ENCODE results near the gene RBM25.
A peak's percentile ranks its signal among the peaks of the same experiment; 100 is the strongest.
"Not testable (repeated sequence)": the region's sequence is repeated elsewhere in the genome, so short reads cannot be mapped to it uniquely, and the experiment has no call there.

The RBM25 gene

GRCh38 chr14:73105050-73105449 is 46.7 kb downstream of the RBM25 start:
- no peak for DNase-seq

DNA sequence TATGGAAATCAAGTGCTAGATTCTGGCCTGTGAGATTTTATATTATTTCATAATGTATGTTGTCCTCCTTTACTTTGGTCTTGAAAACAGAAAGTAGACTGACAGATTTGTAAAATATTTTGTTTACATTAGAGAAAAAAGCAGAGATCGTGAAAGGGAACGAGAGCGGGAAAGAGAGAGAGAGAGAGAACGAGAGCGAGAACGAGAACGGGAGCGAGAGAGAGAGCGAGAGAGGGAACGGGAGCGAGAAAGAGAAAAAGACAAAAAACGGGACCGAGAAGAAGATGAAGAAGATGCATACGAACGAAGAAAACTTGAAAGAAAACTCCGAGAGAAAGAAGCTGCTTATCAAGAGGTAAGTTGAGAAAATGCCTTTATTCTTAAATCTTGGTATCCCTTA is 47.4 kb downstream of the RBM25 start:
- no peak for DNase-seq

DNA sequence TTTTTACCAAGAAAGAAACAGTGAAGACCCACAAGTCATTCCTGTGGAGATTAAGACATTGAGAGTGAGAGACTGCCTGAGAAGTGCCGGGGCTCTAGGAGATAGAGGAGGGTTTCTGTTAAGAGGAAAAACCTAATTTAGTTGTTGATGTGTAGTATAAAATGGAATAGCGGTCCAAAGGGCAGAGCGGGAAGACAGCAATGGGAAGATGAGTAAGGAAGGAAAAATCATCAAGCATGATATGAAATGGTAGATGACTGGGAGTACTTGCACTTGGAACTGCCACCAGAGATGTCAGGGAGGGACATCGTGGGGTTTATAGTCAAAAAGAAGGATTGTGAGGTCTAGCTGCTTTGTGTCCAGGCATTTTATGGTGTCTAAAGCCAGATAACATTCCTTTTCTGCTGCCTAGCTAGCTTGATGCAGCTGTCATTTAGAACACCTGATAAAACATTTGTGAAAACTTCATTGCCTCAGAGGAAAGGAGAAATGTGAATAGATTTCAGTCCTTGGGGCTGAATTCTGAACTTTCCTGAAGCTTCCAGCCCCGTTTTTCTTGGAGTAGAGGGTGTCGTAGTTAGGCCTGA is 57.8 kb downstream of the RBM25 start:
- no peak for DNase-seq

GRCh38 chr14:73124180-73124894 is 66.0 kb downstream of the RBM25 start:
- DNase-seq: no peak

GRCh38 chr14:73125169-73125588 is 66.8 kb downstream of the RBM25 start:
- DNase-seq: no peak

DNA sequence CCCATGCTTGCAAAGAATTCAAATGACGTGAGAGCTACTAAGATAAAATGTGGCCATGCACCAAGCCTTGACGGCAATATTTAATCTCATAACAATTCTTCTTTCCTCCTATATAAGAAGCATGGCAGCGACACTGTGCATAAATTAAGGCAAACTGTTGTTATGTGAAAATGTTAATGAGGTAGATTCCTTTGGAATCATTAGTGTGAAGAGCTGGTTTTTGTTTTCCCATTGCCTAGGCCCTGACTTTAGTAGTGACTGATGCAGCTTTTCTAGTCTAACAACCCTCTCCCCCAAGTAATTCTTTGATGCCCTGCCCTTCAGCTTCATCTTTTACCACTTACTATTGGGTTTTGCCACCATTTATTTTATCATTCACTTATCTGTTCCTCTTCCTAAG is 67.4 kb downstream of the RBM25 start:
- no peak for DNase-seq

- no peak for DNase-seq
These were observed 75.5 kb downstream of the RBM25 start for GRCh38 chr14:73133795-73134194.

DNA sequence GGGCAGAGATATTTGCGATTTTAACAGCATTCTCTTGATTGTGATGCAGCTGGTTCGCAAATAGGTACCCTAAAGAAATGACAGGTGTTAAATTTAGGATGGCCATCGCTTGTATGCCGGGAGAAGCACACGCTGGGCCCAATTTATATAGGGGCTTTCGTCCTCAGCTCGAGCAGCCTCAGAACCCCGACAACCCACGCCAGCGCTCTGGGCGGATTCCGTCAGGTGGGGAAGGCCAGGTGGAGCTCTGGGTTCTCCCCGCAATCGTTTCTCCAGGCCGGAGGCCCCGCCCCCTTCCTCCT is 77.7 kb downstream of the RBM25 start:
- DNase-seq: no peak

GRCh38 chr14:73136387-73137225 is 78.3 kb downstream of the RBM25 start, which contains the start of gene PSEN1:
TSS of gene PSEN1 (plus strand) at chr14:73136507. CDS start at chr14:73148020, 11,513 bp downstream.
- peak; percentile 96 for DNase-seq

GRCh38 chr14:73140811-73141323 is 82.5 kb downstream of the RBM25 start:
- DNase-seq: peak in 1 of 2 donors; percentile 22

DNA sequence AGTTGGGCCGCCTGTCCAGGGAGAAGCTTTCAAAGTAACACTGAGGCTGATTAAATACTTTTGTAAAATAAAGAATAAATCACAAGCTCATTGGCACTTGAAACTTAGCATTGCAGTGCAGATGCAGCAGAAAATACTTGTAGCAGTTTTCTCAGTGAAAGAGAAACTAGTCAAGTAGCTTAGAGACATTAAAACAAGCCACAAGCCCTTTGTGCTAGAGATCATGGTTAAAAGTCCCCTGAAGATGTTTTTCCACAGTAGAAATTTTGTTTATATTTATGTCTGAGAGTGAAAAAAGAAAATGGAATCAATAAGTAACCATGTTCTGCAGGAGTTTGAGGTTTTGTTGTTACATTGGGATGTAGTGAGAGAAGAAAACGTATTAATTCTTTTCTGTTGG is 83.9 kb downstream of the RBM25 start:
- DNase-seq: no peak

- no peak for DNase-seq
These were observed 84.7 kb downstream of the RBM25 start for GRCh38 chr14:73143003-73143402.

GRCh38 chr14:73143617-73144016 is 85.3 kb downstream of the RBM25 start:
- no peak for DNase-seq

DNA sequence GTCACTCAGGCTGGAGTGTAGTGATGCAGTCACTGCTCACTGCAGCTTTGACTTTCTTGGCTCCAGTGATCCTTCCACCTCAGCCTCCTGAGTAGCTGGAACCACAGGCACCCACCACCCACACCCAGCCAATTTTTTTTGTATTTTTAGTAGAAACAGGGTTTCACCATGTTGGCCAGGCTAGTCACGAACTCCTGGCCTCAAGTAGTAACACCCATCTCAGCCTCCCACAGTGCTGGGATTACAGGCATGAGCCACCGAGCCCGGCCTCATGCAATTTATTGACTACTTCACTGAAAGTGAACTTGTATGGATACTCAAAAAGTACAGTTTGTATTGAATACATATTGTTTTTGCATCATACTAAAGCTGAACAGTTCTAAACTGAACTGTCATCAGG is 87.0 kb downstream of the RBM25 start:
- DNase-seq: peak; percentile 16 to 53

- no peak for DNase-seq
These were observed 87.8 kb downstream of the RBM25 start for GRCh38 chr14:73146111-73146510.

GRCh38 chr14:73149753-73150152 is 91.4 kb downstream of the RBM25 start:
- no peak for DNase-seq

GRCh38 chr14:73153272-73153671 is 94.9 kb downstream of the RBM25 start:
- no peak for DNase-seq

DNA sequence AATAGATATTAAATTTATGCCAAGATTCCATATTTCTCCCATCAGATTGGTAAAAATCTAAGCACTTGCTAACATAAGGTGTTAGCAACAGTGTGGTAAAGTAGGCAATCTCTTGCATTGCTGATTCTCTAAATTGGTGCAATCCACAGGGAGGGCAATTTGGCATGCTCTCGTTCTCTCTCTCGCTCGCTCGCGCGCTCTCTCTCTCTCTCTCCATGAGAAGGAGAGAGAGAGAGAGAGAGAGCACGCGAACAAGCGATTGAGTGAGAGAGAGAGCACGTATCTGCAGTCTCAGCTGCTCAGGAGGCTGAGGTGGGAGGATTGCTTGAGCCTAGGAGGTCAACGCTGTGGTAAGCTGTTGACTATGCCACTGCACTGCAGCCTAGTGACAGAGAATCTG is 103.9 kb downstream of the RBM25 start:
- DNase-seq: no peak

DNA sequence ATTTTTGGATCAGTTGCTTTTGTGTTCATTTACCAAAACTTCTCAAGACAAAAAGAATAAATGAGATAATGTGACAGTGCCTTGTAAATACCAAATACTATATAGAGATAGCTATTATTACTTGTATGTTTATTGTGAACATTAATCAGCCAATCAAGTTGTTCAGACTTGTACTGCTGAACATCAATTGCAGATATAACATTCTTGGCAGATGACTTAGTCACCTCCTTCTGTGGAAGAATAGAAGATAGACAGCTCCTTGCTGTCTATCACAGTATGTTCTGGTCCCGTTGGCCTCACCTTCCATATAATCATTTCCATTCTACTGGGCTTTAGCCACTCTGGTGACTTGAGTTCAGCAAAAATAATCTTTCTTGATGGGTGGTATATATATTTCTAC is 108.1 kb downstream of the RBM25 start:
- no peak for DNase-seq

DNA sequence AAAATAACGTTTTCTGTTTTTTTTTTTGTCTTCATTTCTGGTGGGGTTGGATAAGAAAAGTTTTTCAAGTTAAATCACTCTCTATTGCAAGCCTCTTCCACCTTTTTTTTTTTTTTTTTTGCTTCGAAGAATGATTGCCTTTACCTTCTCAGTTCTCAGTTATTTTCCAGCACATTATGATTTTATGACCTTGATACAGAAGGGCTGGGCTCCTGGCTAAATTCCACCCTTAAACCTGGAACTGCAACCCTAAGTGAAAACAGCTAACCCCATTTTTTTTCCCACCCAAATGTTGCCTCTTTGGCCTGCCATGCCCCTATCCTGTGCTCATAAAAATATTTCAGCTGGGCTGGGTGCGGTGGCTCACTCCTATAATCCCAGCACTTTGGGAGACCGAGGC is 109.4 kb downstream of the RBM25 start:
- no peak for DNase-seq

DNA sequence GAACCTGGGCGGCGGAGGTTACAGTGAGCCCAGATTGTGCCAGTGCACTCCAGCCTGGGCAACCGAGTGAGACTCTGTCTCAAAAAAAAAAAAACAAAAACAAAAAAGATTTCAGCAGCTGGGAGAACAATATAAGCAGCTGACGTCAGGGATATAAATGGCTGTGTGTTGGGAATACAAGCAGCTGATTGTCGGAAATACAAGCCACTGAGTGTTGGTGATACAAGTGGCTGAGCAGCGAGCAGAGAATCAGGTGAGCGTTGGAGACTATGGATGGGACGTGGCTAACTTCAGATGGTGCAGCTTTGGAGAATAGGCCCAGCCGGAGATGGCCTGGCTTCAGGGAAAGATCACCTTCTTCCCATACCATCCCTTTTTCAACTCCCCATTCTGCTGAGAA is 109.9 kb downstream of the RBM25 start:
- no peak for DNase-seq

- DNase-seq: no peak
These were observed 110.4 kb downstream of the RBM25 start for GRCh38 chr14:73168691-73169090.

- not testable (repeated sequence) for DNase-seq
These were observed 111.5 kb downstream of the RBM25 start for GRCh38 chr14:73169855-73170254.

GRCh38 chr14:73170686-73171085 is 112.4 kb downstream of the RBM25 start:
- no peak for DNase-seq
